K562 (cell line): Measurements from ENCODE around the gene CDC27. TPM values are rescaled to one million over a fixed set of nuclear protein-coding genes. Genes with fewer than 3 reads are reported as not detected.

Experiments
- ARHGAP35 ChIP-seq: fragments of 450-650 bp; IDR thresholded peaks from 2 replicates; pipeline ENCODE4 v1.6.1; 2018; ENCODE audit not compliant: partially characterized antibody
- ATF1 ChIP-seq, 2 experiments: fragments of 450-650 bp in 1 of 2; IDR thresholded peaks; 2 replicates each; pipeline ENCODE4 v1.6.1; 2016; ENCODE audit warnings: missing compliant biosample characterization in 1 of 2, missing genetic modification characterization in 1 of 2
- E2F4 ChIP-seq: sonication (generic); formaldehyde crosslinking; IDR thresholded peaks from 2 replicates; pipeline ENCODE4 v1.8.0; 2022; ENCODE audit warnings: mild to moderate bottlenecking, low read depth, missing genetic modification reagents
- ESRRA ChIP-seq: fragments of 450-650 bp; IDR thresholded peaks from 2 replicates; pipeline ENCODE4 v1.6.1; 2014; ENCODE audit warnings: low read depth, mild to moderate bottlenecking, moderate library complexity, borderline replicate concordance
- HCFC1 ChIP-seq: IDR thresholded peaks from 2 replicates; pipeline ENCODE4 v1.6.1; 2012; ENCODE audit warnings: low read depth, low read length, improper control_type of control experiment
- HES1 ChIP-seq: fragments of 450-650 bp; IDR thresholded peaks from 2 replicates; pipeline ENCODE4 v1.6.1; 2016; ENCODE audit warnings: low read depth, mild to moderate bottlenecking, moderate library complexity
- KDM4B ChIP-seq, 2 experiments: fragments of 450-650 bp in 1 of 2; sonication (generic) in 1 of 2; IDR thresholded peaks; 2 replicates each; pipeline ENCODE4 v1.6.1; 2016 to 2017; ENCODE audit warnings: borderline replicate concordance in 2 of 2, antibody characterized with exemption in 1 of 2, low read depth in 1 of 2, mild to moderate bottlenecking in 1 of 2
- MTA2 ChIP-seq: fragments of 450-650 bp; IDR thresholded peaks from 2 replicates; pipeline ENCODE4 v1.6.1; 2016; ENCODE audit warnings: low read depth
- NKRF ChIP-seq: fragments of 450-650 bp; IDR thresholded peaks from 2 replicates; pipeline ENCODE4 v1.6.1; 2016; ENCODE audit warnings: borderline replicate concordance
- PML ChIP-seq: IDR thresholded peaks from 2 replicates; pipeline ENCODE4 v1.6.1; 2012; ENCODE audit warnings: low read length, inconsistent platforms
- PYGO2 ChIP-seq: fragments of 450-650 bp; IDR thresholded peaks from 2 replicates; pipeline ENCODE4 v1.6.1; 2016; ENCODE audit warnings: mild to moderate bottlenecking, missing genetic modification characterization, moderate library complexity, missing compliant biosample characterization
- TAF1 ChIP-seq: IDR thresholded peaks from 2 replicates; pipeline ENCODE4 v1.6.1; 2011; ENCODE audit warnings: mild to moderate bottlenecking, low read length, moderate library complexity; ENCODE audit not compliant: insufficient read depth, control insufficient read depth, severe bottlenecking; ENCODE audit errors: extremely low read depth
- ZNF766 ChIP-seq: fragments of 200-800 bp; sonication (Bioruptor generic); conservative IDR thresholded peaks from 2 replicates; pipeline ENCODE4 v1.6.1; 2016; ENCODE audit warnings: missing genetic modification characterization, missing compliant biosample characterization
- ZNF830 ChIP-seq: fragments of 250-450 bp; sonication (Bioruptor Pico); IDR thresholded peaks from 2 replicates; pipeline ENCODE4 v1.5.0; 2021; ENCODE audit warnings: mild to moderate bottlenecking
- polyA plus RNA-seq, 8 experiments: library from polyadenylated mRNA; depleted of rRNA in 4 of 8; stranded (reverse) in 5 of 8; unstranded in 3 of 8; fragments of >200 nt; fragmentation: Nextera tagmentation in 2 of 8; fragmentation: Illumina TruSeq in 1 of 8; extraction: Ambion mirVana in 2 of 8; extraction: Trizol in 1 of 8; gene quantifications; 2 replicates each; pipeline versions ENCODE4 v1.2.1 to v1.2.3, GENCODE V29; 2011 to 2014; ENCODE audit warnings: inconsistent platforms in 1 of 8, missing spikeins in 1 of 8
- total RNA-seq, 7 experiments: library from RNA; depleted of rRNA in 6 of 7; stranded (reverse); fragments of >200 nt in 6 of 7; fragmentation: Illumina TruSeq in 2 of 7; extraction: Trizol in 2 of 7; gene quantifications; 2 replicates each; pipeline versions ENCODE4 v1.2.1 to v1.2.3, GENCODE V29; 2011 to 2021; ENCODE audit warnings: low replicate concordance in 1 of 7
- TF ChIP-seq, protein P1 (sequence below): fragments of 450-650 bp; formaldehyde crosslinking; IDR thresholded peaks from 2 replicates; pipeline ENCODE4 v1.4.0; 2020; ENCODE audit warnings: mild to moderate bottlenecking, mixed read lengths
- TF ChIP-seq, protein P2 (sequence below): sonication (generic); formaldehyde crosslinking; IDR thresholded peaks from 2 replicates; pipeline ENCODE4 v1.8.0; 2022; ENCODE audit warnings: mild to moderate bottlenecking, missing genetic modification reagents
- TF ChIP-seq, protein P3 (sequence below): sonication (generic); formaldehyde crosslinking; IDR thresholded peaks from 2 replicates; pipeline ENCODE4 v1.8.0; 2023; ENCODE audit warnings: mild to moderate bottlenecking, missing genetic modification reagents

CDC27 gene
- total and polyA plus RNA-seq, 9 of the 15 experiments (the other 6 are each of a cell fraction or from before 2014, with no cell fraction given): 28.6 to 155 (median 94.1) TPM

- TF ChIP-seq ARHGAP35: no peak
- no peak for TF ChIP-seq NKRF
- no peak for TF ChIP-seq MTA2
- TF ChIP-seq, protein P1, sequence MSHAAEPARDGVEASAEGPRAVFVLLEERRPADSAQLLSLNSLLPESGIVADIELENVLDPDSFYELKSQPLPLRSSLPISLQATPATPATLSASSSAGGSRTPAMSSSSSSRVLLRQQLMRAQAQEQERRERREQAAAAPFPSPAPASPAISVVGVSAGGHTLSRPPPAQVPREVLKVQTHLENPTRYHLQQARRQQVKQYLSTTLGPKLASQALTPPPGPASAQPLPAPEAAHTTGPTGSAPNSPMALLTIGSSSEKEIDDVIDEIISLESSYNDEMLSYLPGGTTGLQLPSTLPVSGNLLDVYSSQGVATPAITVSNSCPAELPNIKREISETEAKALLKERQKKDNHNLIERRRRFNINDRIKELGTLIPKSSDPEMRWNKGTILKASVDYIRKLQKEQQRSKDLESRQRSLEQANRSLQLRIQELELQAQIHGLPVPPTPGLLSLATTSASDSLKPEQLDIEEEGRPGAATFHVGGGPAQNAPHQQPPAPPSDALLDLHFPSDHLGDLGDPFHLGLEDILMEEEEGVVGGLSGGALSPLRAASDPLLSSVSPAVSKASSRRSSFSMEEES: no peak
- TF ChIP-seq PML: no peak
- no peak for TF ChIP-seq HCFC1
- no peak for TF ChIP-seq ATF1 (CRISPR knock-in tag; IDR thresholded peaks at IDR 0.05)
- TF ChIP-seq ATF1 (tag; IDR thresholded peaks at IDR 0.05): peak; percentile 6; the same call in 1 of the 2 replicates
- TF ChIP-seq PYGO2 (tag): no peak
- TF ChIP-seq E2F4 (CRISPR knock-in tag): no peak
- TF ChIP-seq, protein P2, sequence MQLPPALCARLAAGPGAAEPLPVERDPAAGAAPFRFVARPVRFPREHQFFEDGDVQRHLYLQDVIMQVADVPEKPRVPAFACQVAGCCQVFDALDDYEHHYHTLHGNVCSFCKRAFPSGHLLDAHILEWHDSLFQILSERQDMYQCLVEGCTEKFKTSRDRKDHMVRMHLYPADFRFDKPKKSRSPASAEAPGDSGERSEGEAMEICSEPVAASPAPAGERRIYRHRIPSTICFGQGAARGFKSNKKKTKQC (CRISPR knock-in tag): no peak
- 0 out of 4 replicates have a peak, but pooled peaks of 1 of the 2 experiments have one; percentile 43 for TF ChIP-seq KDM4B (IDR thresholded peaks at IDR 0.05; ENCODE audit: borderline replicate concordance in 2 of 2, low read depth in 1 of 2)
- peak; percentile 55; the same call in 1 of the 2 replicates for TF ChIP-seq ZNF766 (CRISPR knock-in tag)
- no peak for TF ChIP-seq ESRRA
- TF ChIP-seq, protein P3, sequence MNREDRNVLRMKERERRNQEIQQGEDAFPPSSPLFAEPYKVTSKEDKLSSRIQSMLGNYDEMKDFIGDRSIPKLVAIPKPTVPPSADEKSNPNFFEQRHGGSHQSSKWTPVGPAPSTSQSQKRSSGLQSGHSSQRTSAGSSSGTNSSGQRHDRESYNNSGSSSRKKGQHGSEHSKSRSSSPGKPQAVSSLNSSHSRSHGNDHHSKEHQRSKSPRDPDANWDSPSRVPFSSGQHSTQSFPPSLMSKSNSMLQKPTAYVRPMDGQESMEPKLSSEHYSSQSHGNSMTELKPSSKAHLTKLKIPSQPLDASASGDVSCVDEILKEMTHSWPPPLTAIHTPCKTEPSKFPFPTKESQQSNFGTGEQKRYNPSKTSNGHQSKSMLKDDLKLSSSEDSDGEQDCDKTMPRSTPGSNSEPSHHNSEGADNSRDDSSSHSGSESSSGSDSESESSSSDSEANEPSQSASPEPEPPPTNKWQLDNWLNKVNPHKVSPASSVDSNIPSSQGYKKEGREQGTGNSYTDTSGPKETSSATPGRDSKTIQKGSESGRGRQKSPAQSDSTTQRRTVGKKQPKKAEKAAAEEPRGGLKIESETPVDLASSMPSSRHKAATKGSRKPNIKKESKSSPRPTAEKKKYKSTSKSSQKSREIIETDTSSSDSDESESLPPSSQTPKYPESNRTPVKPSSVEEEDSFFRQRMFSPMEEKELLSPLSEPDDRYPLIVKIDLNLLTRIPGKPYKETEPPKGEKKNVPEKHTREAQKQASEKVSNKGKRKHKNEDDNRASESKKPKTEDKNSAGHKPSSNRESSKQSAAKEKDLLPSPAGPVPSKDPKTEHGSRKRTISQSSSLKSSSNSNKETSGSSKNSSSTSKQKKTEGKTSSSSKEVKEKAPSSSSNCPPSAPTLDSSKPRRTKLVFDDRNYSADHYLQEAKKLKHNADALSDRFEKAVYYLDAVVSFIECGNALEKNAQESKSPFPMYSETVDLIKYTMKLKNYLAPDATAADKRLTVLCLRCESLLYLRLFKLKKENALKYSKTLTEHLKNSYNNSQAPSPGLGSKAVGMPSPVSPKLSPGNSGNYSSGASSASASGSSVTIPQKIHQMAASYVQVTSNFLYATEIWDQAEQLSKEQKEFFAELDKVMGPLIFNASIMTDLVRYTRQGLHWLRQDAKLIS: no peak
- no peak for TF ChIP-seq ZNF830
- peak; percentile 56 for TF ChIP-seq TAF1
- TF ChIP-seq HES1: no peak
These were observed 19.8 kb upstream of the CDC27 start, which contains the start of gene MYL4 (continued) for GRCh38 chr17:47208744-47209488.
